HepG2 (cell line): ENCODE results near the gene PLD6.

Source experiments
- DRAP1 ChIP-seq: IDR thresholded peaks from 2 replicates; pipeline ENCODE4 v1.6.1; 2016; ENCODE audit warnings: missing genetic modification reagents, missing compliant biosample characterization
- ELF4 ChIP-seq: sonication (generic); formaldehyde crosslinking; IDR thresholded peaks from 2 replicates; pipeline ENCODE4 v1.5.0; 2020; ENCODE audit warnings: missing genetic modification reagents, mild to moderate bottlenecking, moderate library complexity, borderline replicate concordance
- FOSL2 ChIP-seq: sonication (generic); formaldehyde crosslinking; IDR thresholded peaks from 2 replicates; pipeline ENCODE4 v1.4.0; 2020; ENCODE audit warnings: missing genetic modification reagents
- KAT8 ChIP-seq: IDR thresholded peaks from 2 replicates; pipeline ENCODE4 v1.6.1; 2016; ENCODE audit warnings: missing genetic modification reagents, missing compliant biosample characterization
- MAX ChIP-seq: IDR thresholded peaks from 2 replicates; pipeline ENCODE4 v1.6.1; 2012; ENCODE audit warnings: inconsistent platforms
- POLR2A ChIP-seq, 2 experiments: IDR thresholded peaks; 2 replicates each; pipeline ENCODE4 v1.6.1; 2011; ENCODE audit warnings: low read depth in 2 of 2, low read length in 2 of 2, mild to moderate bottlenecking in 1 of 2, moderate library complexity in 1 of 2; ENCODE audit not compliant: insufficient read depth in 1 of 2
- RFX5 ChIP-seq: IDR thresholded peaks from 2 replicates; pipeline ENCODE4 v1.6.1; 2011; ENCODE audit warnings: low read depth, low read length, improper control_type of control experiment
- RXRA ChIP-seq: sonication (generic); formaldehyde crosslinking; IDR thresholded peaks from 2 replicates; pipeline ENCODE4 v1.5.1; 2020; ENCODE audit warnings: missing genetic modification reagents
- SIN3A ChIP-seq: IDR thresholded peaks from 2 replicates; pipeline ENCODE4 v1.6.1; 2011; ENCODE audit warnings: low read depth, mild to moderate bottlenecking, control low read depth, low read length, borderline replicate concordance
- SMARCE1 ChIP-seq: fragments of 450-650 bp; IDR thresholded peaks from 2 replicates; pipeline ENCODE4 v1.6.1; 2017; ENCODE audit warnings: borderline replicate concordance
- ZBTB40 ChIP-seq, 2 experiments: fragments of 450-650 bp in 1 of 2; sonication (generic) in 1 of 2; formaldehyde crosslinking in 1 of 2; IDR thresholded peaks; 2 replicates each; pipeline versions ENCODE4 v1.6.1 to v1.8.0; 2016 to 2022; ENCODE audit warnings: antibody characterized with exemption in 1 of 2, mild to moderate bottlenecking in 1 of 2, missing genetic modification reagents in 1 of 2
- ZFY ChIP-seq: sonication (generic); formaldehyde crosslinking; IDR thresholded peaks from 2 replicates; pipeline ENCODE4 v1.4.0; 2020; ENCODE audit warnings: missing genetic modification reagents
- ZNF496 ChIP-seq: sonication (generic); formaldehyde crosslinking; IDR thresholded peaks from 2 replicates; pipeline ENCODE4 v1.8.1; 2023; ENCODE audit warnings: mild to moderate bottlenecking, moderate library complexity, missing genetic modification reagents; ENCODE audit not compliant: insufficient replicate concordance
- TF ChIP-seq, protein P1 (sequence below): sonication (generic); formaldehyde crosslinking; IDR thresholded peaks from 2 replicates; pipeline ENCODE4 v1.5.0; 2020; ENCODE audit warnings: mild to moderate bottlenecking, missing genetic modification reagents, moderate library complexity

GRCh38 chr17:17154556-17154955, 51.6 kb downstream of the PLD6 start:
- TF ChIP-seq, protein P1, sequence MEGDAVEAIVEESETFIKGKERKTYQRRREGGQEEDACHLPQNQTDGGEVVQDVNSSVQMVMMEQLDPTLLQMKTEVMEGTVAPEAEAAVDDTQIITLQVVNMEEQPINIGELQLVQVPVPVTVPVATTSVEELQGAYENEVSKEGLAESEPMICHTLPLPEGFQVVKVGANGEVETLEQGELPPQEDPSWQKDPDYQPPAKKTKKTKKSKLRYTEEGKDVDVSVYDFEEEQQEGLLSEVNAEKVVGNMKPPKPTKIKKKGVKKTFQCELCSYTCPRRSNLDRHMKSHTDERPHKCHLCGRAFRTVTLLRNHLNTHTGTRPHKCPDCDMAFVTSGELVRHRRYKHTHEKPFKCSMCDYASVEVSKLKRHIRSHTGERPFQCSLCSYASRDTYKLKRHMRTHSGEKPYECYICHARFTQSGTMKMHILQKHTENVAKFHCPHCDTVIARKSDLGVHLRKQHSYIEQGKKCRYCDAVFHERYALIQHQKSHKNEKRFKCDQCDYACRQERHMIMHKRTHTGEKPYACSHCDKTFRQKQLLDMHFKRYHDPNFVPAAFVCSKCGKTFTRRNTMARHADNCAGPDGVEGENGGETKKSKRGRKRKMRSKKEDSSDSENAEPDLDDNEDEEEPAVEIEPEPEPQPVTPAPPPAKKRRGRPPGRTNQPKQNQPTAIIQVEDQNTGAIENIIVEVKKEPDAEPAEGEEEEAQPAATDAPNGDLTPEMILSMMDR (CRISPR knock-in tag) = no peak
- TF ChIP-seq SIN3A (no peak), FOSL2 (CRISPR knock-in tag) (no peak), RXRA (CRISPR knock-in tag) (no peak), DRAP1 (no peak), ELF4 (CRISPR knock-in tag) (no peak), ZFY (CRISPR knock-in tag) (no peak), ZNF496 (CRISPR knock-in tag) (no peak), KAT8 (CRISPR knock-in tag) (no peak), MAX (no peak), POLR2A (IDR thresholded peaks at IDR 0.05; ENCODE audit: insufficient read depth in 1 of 2, low read depth in 2 of 2, low read length in 2 of 2) (no peak), SMARCE1 (no peak), RFX5 (no peak), ZBTB40 (IDR thresholded peaks at IDR 0.05) (no peak), ZBTB40 (CRISPR knock-in tag; IDR thresholded peaks at IDR 0.05) (no peak)
